NCI-H146 (cell line): ENCODE measurements around the gene PAIP1.
"Not testable (repeated sequence)": the region's sequence is repeated elsewhere in the genome, so short reads cannot be mapped to it uniquely, and the experiment has no call there.

Experiments
- DNase-seq: peaks from one replicate; lab custom pipeline; 2025; lab: John Stamatoyannopoulos, UW

The PAIP1 gene

DNA sequence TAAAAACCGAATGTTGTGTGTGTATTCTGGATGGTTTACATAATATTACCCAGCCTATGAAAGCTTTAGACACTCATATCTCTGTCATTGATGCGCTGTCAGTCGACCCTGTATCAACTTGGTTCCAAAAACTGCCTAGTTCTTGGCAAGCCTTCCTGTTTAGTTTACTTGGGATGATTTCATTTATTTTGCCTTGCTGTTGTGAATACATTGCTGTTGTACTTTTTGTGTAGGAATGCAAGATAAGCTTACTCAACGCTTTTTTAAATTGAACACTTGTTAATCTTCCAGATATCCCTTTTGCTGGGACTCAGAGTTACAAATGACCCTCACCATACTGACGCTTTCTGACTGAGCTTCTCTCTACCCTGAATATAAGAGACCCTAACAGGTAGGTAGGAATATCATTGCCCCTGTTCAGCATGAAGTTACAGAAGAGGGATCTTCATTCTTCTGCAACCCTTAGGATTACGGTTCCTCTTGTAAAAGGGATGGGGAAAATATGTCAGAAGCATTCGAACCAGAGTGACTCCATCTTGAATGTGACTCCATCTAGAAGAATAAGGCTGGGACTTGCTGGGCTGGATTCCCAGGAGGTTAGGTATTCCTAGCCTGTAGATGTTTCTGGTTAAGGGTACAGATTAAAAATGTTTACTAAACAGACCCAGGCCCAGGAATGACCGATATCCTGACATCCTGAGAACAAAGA is 13.7 kb upstream of the PAIP1 start:
- DNase-seq, result no peak

GRCh38 chr5:43569236-43569746 is 12.4 kb upstream of the PAIP1 start:
- DNase-seq, result no peak

GRCh38 chr5:43567967-43568366 is 11.1 kb upstream of the PAIP1 start:
- DNase-seq, result no peak

- no peak for DNase-seq
Measured at GRCh38 chr5:43565043-43565442, 8.2 kb upstream of the PAIP1 start.

DNA sequence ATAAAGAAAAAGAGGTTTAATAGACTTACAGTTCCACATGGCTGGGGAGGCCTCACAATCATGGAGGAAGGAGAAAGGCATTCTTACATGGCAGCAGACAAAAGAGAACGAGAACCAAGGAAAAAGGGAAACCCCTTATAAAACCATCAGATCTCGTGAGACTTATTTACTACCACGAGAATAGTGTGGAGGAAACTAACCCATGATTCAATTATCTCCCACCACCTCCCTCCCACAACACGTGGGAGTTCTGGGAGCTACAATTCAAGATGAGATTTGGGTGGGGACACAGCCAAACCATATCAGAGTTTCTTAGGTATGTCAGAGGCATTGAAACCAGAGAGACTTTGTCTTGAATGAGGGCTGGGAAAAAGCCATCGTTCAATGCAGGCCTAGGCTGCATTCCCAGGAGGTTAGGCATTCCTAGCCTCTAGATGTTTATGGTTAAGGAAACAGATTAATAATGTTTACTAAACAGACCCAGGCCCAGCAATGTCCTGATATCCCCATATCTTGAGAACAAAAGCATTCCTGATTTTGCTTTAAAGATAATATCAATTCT is 7.5 kb upstream of the PAIP1 start:
- no peak for DNase-seq

GRCh38 chr5:43563321-43563720 is 6.4 kb upstream of the PAIP1 start:
- DNase-seq, result no peak

GRCh38 chr5:43561356-43561755 is 4.5 kb upstream of the PAIP1 start:
- no peak for DNase-seq

DNA sequence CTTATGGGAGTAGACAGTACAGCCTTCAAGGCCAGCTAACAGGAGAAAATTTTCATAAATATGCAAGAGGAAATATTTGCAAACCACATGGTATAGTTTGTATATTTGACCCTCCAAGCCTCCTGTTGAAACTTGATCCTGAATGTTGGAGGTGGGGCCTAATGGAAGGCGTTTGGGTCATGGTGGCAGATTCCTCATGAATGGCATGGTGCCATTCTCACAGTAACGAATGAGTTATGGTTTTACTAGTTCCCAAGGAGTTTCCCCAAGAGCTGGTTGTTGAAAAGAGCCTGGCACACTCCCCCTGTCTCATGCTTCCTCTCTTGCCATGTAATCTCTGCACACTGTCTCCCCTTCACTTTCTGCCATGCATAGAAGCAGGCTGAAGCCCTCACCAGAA is 3.3 kb upstream of the PAIP1 start:
- no peak for DNase-seq

- not testable (repeated sequence) for DNase-seq
Measured at GRCh38 chr5:43556607-43556856, 345 bp downstream of the PAIP1 start.

DNA sequence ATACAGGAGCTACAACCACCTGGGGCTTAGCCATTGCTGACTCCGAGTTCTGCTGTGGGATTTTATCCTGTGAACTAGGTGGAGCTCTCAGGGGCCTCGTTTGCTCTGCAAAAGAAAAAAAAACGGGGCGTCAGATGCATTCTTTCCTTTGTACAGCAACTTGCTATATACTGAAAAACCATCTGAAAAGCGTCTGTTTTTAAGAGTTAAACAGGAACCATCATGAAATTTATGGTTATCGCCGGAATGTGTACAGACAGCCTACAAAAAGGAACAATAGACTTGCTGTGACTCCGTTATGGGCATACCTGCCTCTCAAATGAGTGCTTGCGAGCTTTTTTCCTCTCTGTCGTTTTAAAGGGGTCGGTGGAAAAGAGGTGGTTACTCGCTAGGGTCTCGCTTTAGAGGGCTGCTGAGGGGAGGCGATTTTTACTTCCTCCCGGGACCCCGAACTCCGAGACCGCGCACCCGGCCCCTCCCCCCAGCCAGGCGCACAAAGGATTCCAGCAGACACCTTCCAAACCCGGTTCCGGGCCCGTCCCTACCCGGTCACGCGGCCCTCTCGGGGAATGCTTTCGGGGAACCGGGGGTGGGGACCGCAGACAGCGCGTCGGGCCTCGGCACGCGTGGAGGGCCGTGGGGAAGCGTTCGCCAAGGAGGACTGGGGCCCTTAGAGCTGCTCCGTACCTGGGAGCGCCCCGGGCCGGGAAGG is 826 bp downstream of the PAIP1 start:
- peak; percentile 38 for DNase-seq

DNA sequence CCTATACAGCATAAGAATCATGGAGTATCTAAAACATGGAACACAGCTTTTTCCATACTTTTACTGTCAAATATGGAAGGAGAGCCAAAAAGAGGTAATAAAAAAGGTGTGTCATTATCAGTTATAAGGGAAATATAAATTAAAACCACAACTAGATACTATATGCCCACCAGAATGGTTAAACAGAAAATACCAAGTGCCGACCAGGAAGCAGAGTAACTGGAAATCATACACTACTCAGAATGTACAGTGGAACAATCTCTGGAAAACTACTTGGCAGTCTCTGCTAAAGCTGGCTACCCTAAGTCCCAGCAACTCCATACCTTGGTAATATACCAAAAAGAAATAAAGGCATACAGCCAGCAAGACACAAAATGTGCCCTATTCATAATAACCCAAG is 2.4 kb downstream of the PAIP1 start:
- DNase-seq, result no peak

GRCh38 chr5:43553381-43553780 is 3.5 kb downstream of the PAIP1 start:
- no peak for DNase-seq

- no peak for DNase-seq
Measured at GRCh38 chr5:43551731-43552130, 5.1 kb downstream of the PAIP1 start.

- DNase-seq, result not testable (repeated sequence)
Measured at GRCh38 chr5:43549272-43549671, 7.6 kb downstream of the PAIP1 start.

DNA sequence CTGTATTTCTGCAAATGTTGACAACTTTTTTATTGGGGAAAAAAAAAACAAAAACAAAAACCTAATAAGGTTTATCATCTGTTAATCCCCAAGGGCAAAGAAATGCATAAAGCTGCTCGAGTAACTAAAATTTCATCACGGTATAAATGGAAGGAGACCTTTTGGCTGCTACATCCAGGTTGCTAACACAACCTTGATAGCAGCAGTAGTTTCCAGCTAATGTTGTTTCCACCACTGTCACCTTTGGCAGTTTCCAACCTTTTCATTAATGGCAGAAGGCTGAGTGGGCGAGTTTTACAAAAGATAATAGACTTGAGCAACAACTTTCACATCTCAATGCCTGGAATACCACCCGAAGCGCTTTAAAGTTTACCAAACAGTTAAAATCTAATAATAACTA is 8.5 kb downstream of the PAIP1 start:
- DNase-seq, result no peak

- DNase-seq, result no peak
Measured at GRCh38 chr5:43547532-43547931, 9.3 kb downstream of the PAIP1 start.

DNA sequence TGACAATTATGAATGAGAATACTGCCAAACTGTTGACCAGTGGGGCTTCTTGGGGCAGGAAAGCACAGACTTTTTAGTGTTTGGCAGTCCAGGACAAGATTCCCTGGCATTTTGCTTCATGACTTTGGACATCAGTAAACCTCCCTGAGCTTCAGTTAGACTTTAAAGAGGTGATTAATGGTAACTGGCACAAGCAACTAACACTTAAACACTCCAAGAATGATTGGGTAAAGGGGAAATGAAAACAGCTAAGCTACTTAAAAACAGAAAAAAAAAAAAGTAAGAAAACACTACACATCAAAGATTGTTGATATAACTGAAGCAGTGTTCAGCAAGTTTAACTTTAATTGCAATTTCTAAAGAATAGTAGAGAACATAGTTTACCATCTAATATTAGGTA is 13.4 kb downstream of the PAIP1 start:
- no peak for DNase-seq

DNA sequence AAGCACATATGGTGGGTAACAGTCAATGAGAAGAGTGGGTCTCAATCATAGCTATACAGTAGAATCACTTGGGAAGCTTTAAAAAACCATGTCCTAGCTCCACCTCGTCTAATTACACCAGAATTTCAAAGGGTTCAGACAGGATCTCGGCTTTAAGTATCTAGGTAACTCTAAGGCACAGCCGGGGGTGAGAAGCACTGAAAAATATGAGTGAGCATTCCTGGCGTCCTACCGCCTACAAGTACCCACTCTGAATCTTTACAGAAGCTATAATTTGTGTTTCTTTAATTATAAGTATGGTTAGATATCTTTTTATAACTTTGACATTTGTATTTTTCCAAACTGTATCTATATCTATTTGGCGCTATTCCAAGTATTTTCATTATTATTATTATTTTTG is 16.1 kb downstream of the PAIP1 start:
- no peak for DNase-seq

- no peak for DNase-seq
Measured at GRCh38 chr5:43536972-43537371, 19.9 kb downstream of the PAIP1 start.

DNA sequence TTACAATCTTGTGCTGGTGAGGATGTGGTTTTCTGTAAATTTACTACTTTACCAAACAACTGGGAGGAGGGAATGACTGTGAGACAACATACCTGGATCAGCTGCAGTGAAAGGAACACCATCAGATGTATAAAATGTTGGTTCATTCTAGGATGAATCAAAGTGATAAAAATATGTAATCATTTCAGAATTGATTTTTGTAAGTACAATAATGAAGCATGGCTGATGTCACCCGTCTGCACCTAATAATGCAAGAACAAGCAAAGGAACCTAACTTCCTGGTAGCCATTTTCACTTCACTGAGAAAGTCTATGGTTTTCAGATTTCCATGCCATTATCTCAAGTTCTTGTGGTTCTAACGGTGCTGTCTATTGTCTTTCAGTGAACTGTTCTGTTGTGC is 23.2 kb downstream of the PAIP1 start:
- no peak for DNase-seq

GRCh38 chr5:43530648-43531047 is 26.2 kb downstream of the PAIP1 start:
- no peak for DNase-seq

- no peak for DNase-seq
Measured at GRCh38 chr5:43523662-43524072, 33.2 kb downstream of the PAIP1 start.

- DNase-seq, result no peak
Measured at GRCh38 chr5:43520615-43521014, 36.3 kb downstream of the PAIP1 start.

- no peak for DNase-seq
Measured at GRCh38 chr5:43515678-43516048, 41.2 kb downstream of the PAIP1 start.
